Measurements from ENCODE around the gene PCDHA1.
A peak's percentile ranks its signal among the peaks of the same experiment; 100 is the strongest.
"Not testable (repeated sequence)": the region's sequence is repeated elsewhere in the genome, so short reads cannot be mapped to it uniquely, and the experiment has no call there.

Gene PCDHA1

GRCh38 chr5:140794595-140795258, 8.8 kb downstream of the PCDHA1 start, which contains the start of gene PCDHA2:
Gene PCDHA2 (plus strand): TSS chr5:140794852.
- no peak within 1 kb of the TSS for H3K9ac ChIP-seq (ENCODE audit: low read depth in 1 of 2, low read length in 2 of 2)
- H3K9me3 ChIP-seq (ENCODE audit: control insufficient read depth in 1 of 2, low read length in 2 of 2) = peaks cover 24% of the 10 kb centered on the region in 2 donors
- no peaks in the 10 kb centered on the region for H3K4me1 ChIP-seq (ENCODE audit: control insufficient read depth in 1 of 2, insufficient read depth in 2 of 2, low read length in 2 of 2)
- peak within 1 kb of the TSS in 1 of 2 donors; percentile 8 for H3K4me3 ChIP-seq (ENCODE audit: low read depth in 1 of 2, low read length in 2 of 2)
- H3K27me3 ChIP-seq (ENCODE audit: control insufficient read depth in 1 of 2, insufficient read depth in 2 of 2, low read length in 2 of 2) = no peaks in the 10 kb centered on the region
- H3K36me3 ChIP-seq (ENCODE audit: control insufficient read depth in 1 of 2, insufficient read depth in 2 of 2, low read length in 2 of 2) = no peaks in the 10 kb centered on the region
- no peak within 1 kb of the TSS for H3K27ac ChIP-seq (ENCODE audit: low read depth, low read length)

- H3K9me3 ChIP-seq (ENCODE audit: control insufficient read depth in 1 of 2, low read length in 2 of 2) = peaks cover 24% of the 10 kb centered on the region in 2 donors
- no peaks in the 10 kb centered on the region for H3K27me3 ChIP-seq (ENCODE audit: control insufficient read depth in 1 of 2, insufficient read depth in 2 of 2, low read length in 2 of 2)
- H3K4me1 ChIP-seq (ENCODE audit: control insufficient read depth in 1 of 2, insufficient read depth in 2 of 2, low read length in 2 of 2) = no peaks in the 10 kb centered on the region
- no peak overlapping the region for H3K27ac ChIP-seq (ENCODE audit: low read depth, low read length)
- no peak overlapping the region for H3K9ac ChIP-seq (ENCODE audit: low read depth in 1 of 2, low read length in 2 of 2)
- no peaks in the 10 kb centered on the region for H3K36me3 ChIP-seq (ENCODE audit: control insufficient read depth in 1 of 2, insufficient read depth in 2 of 2, low read length in 2 of 2)
- no peak overlapping the region for H3K4me3 ChIP-seq (ENCODE audit: low read depth in 1 of 2, low read length in 2 of 2)
Observed at GRCh38 chr5:140795259-140795641, 9.3 kb downstream of the PCDHA1 start.

GRCh38 chr5:140796072-140796717, 10.3 kb downstream of the PCDHA1 start:
- not testable (repeated sequence) for H3K36me3 ChIP-seq (ENCODE audit: control insufficient read depth in 1 of 2, insufficient read depth in 2 of 2, low read length in 2 of 2); H3K27ac ChIP-seq (ENCODE audit: low read depth, low read length); H3K9ac ChIP-seq (ENCODE audit: low read depth in 1 of 2, low read length in 2 of 2); H3K27me3 ChIP-seq (ENCODE audit: control insufficient read depth in 1 of 2, insufficient read depth in 2 of 2, low read length in 2 of 2); H3K4me1 ChIP-seq (ENCODE audit: control insufficient read depth in 1 of 2, insufficient read depth in 2 of 2, low read length in 2 of 2)
- peak overlapping the region in 1 of 2 donors; percentile 19 for H3K4me3 ChIP-seq (ENCODE audit: low read depth in 1 of 2, low read length in 2 of 2)
- H3K9me3 ChIP-seq (ENCODE audit: control insufficient read depth in 1 of 2, low read length in 2 of 2) = peaks cover 24% of the 10 kb centered on the region in 2 donors

GRCh38 chr5:140796718-140797095, 10.8 kb downstream of the PCDHA1 start:
- H3K27ac ChIP-seq (ENCODE audit: low read depth, low read length) = no peak overlapping the region
- no peaks in the 10 kb centered on the region for H3K4me1 ChIP-seq (ENCODE audit: control insufficient read depth in 1 of 2, insufficient read depth in 2 of 2, low read length in 2 of 2)
- peaks cover 24 to 28% of the 10 kb centered on the region in 2 donors for H3K9me3 ChIP-seq (ENCODE audit: control insufficient read depth in 1 of 2, low read length in 2 of 2)
- peak overlapping the region in 1 of 2 donors; percentile 19 for H3K4me3 ChIP-seq (ENCODE audit: low read depth in 1 of 2, low read length in 2 of 2)
- no peak overlapping the region for H3K9ac ChIP-seq (ENCODE audit: low read depth in 1 of 2, low read length in 2 of 2)
- no peaks in the 10 kb centered on the region for H3K36me3 ChIP-seq (ENCODE audit: control insufficient read depth in 1 of 2, insufficient read depth in 2 of 2, low read length in 2 of 2)
- H3K27me3 ChIP-seq (ENCODE audit: control insufficient read depth in 1 of 2, insufficient read depth in 2 of 2, low read length in 2 of 2) = no peaks in the 10 kb centered on the region

GRCh38 chr5:140800816-140801493, 15.0 kb downstream of the PCDHA1 start, which contains the start of gene PCDHA3:
Gene PCDHA3 (plus strand): TSS chr5:140801057.
- Histone ChIP-seq H3K36me3 (ENCODE audit: control insufficient read depth in 1 of 2, insufficient read depth in 2 of 2, low read length in 2 of 2) (no peaks in the 10 kb centered on the region), H3K4me1 (ENCODE audit: control insufficient read depth in 1 of 2, insufficient read depth in 2 of 2, low read length in 2 of 2) (no peaks in the 10 kb centered on the region), H3K4me3 (ENCODE audit: low read depth in 1 of 2, low read length in 2 of 2) (peak within 1 kb of the TSS; percentile 6 to 23), H3K27me3 (ENCODE audit: control insufficient read depth in 1 of 2, insufficient read depth in 2 of 2, low read length in 2 of 2) (no peaks in the 10 kb centered on the region), H3K27ac (ENCODE audit: low read depth, low read length) (no peak within 1 kb of the TSS), H3K9me3 (ENCODE audit: control insufficient read depth in 1 of 2, low read length in 2 of 2) (peaks cover 21 to 23% of the 10 kb centered on the region in 2 donors), H3K9ac (ENCODE audit: low read depth in 1 of 2, low read length in 2 of 2) (no peak within 1 kb of the TSS)

- H3K27me3 ChIP-seq (ENCODE audit: control insufficient read depth in 1 of 2, insufficient read depth in 2 of 2, low read length in 2 of 2) = no peaks in the 10 kb centered on the region
- H3K4me1 ChIP-seq (ENCODE audit: control insufficient read depth in 1 of 2, insufficient read depth in 2 of 2, low read length in 2 of 2) = no peaks in the 10 kb centered on the region
- H3K27ac ChIP-seq (ENCODE audit: low read depth, low read length) = no peak overlapping the region
- no peaks in the 10 kb centered on the region for H3K36me3 ChIP-seq (ENCODE audit: control insufficient read depth in 1 of 2, insufficient read depth in 2 of 2, low read length in 2 of 2)
- H3K4me3 ChIP-seq (ENCODE audit: low read depth in 1 of 2, low read length in 2 of 2) = peak overlapping the region; percentile 6 to 23
- H3K9me3 ChIP-seq (ENCODE audit: control insufficient read depth in 1 of 2, low read length in 2 of 2) = peaks cover 16 to 19% of the 10 kb centered on the region in 2 donors
- H3K9ac ChIP-seq (ENCODE audit: low read depth in 1 of 2, low read length in 2 of 2) = no peak overlapping the region
Observed at GRCh38 chr5:140801494-140801841, 15.5 kb downstream of the PCDHA1 start.

GRCh38 chr5:140802381-140802780, 16.4 kb downstream of the PCDHA1 start:
- not testable (repeated sequence) for H3K4me3 ChIP-seq (ENCODE audit: low read depth in 1 of 2, low read length in 2 of 2); H3K4me1 ChIP-seq (ENCODE audit: control insufficient read depth in 1 of 2, insufficient read depth in 2 of 2, low read length in 2 of 2); H3K27me3 ChIP-seq (ENCODE audit: control insufficient read depth in 1 of 2, insufficient read depth in 2 of 2, low read length in 2 of 2); H3K36me3 ChIP-seq (ENCODE audit: control insufficient read depth in 1 of 2, insufficient read depth in 2 of 2, low read length in 2 of 2); H3K27ac ChIP-seq (ENCODE audit: low read depth, low read length); H3K9ac ChIP-seq (ENCODE audit: low read depth in 1 of 2, low read length in 2 of 2)
- peaks cover 10 to 13% of the 10 kb centered on the region in 2 donors for H3K9me3 ChIP-seq (ENCODE audit: control insufficient read depth in 1 of 2, low read length in 2 of 2)

- Histone ChIP-seq H3K9me3 (ENCODE audit: control insufficient read depth in 1 of 2, low read length in 2 of 2) (peaks cover 12 to 15% of the 10 kb centered on the region in 2 donors), H3K27me3 (ENCODE audit: control insufficient read depth in 1 of 2, insufficient read depth in 2 of 2, low read length in 2 of 2) (no peaks in the 10 kb centered on the region)
Observed at GRCh38 chr5:140802781-140803271, 16.9 kb downstream of the PCDHA1 start.

GRCh38 chr5:140806834-140807775, 21.2 kb downstream of the PCDHA1 start, which contains the start of gene PCDHA4:
Gene PCDHA4 (plus strand): TSS chr5:140807068.
- Histone ChIP-seq H3K36me3 (ENCODE audit: control insufficient read depth in 1 of 2, insufficient read depth in 2 of 2, low read length in 2 of 2) (no peaks in the 10 kb centered on the region), H3K4me1 (ENCODE audit: control insufficient read depth in 1 of 2, insufficient read depth in 2 of 2, low read length in 2 of 2) (no peaks in the 10 kb centered on the region), H3K27me3 (ENCODE audit: control insufficient read depth in 1 of 2, insufficient read depth in 2 of 2, low read length in 2 of 2) (no peaks in the 10 kb centered on the region), H3K4me3 (ENCODE audit: low read depth in 1 of 2, low read length in 2 of 2) (peak within 1 kb of the TSS in 1 of 2 donors; percentile 48), H3K9me3 (ENCODE audit: control insufficient read depth in 1 of 2, low read length in 2 of 2) (peaks cover 7 to 28% of the 10 kb centered on the region in 2 donors), H3K9ac (ENCODE audit: low read depth in 1 of 2, low read length in 2 of 2) (no peak within 1 kb of the TSS), H3K27ac (ENCODE audit: low read depth, low read length) (no peak within 1 kb of the TSS)

More at GRCh38 chr5:140802781-140803271, 16.9 kb downstream of the PCDHA1 start:
- H3K9ac ChIP-seq (ENCODE audit: low read depth in 1 of 2, low read length in 2 of 2) = no peak overlapping the region
- no peak overlapping the region for H3K27ac ChIP-seq (ENCODE audit: low read depth, low read length)
- H3K4me3 ChIP-seq (ENCODE audit: low read depth in 1 of 2, low read length in 2 of 2) = no peak overlapping the region
- no peaks in the 10 kb centered on the region for H3K4me1 ChIP-seq (ENCODE audit: control insufficient read depth in 1 of 2, insufficient read depth in 2 of 2, low read length in 2 of 2)
- H3K36me3 ChIP-seq (ENCODE audit: control insufficient read depth in 1 of 2, insufficient read depth in 2 of 2, low read length in 2 of 2) = no peaks in the 10 kb centered on the region
